ENCODE data around the gene YWHAQ. TPM values are rescaled to one million over a fixed set of nuclear protein-coding genes. Genes with fewer than 3 reads are reported as not detected.

Gene YWHAQ
- total and polyA plus RNA-seq, 2 of the 4 experiments (the other 2 are of a cell fraction) = 196 to 255 TPM

DNA sequence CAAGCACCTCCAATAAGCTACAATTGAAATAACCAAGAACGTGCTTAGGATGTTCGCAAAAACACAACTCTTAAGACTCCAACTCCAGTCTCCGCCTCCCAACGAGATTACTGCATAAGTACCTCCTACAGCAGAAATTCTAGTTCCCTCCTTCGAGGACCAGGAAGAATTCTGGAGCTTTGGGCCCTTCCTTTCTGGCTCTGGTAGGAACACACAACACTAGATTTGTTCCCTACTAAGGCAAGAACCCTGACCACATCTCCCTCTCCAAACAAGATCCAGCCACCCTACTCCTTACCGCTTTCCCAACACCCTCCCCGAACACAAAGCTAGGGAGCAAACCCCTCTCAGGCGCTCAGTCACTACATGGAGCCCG lies 75.9 kb downstream of the YWHAQ start:
- H3K23ac ChIP-seq (ENCODE audit: low read depth, low read length) = peak overlapping the region; percentile 72
- H2BK20ac ChIP-seq (ENCODE audit: low read depth, low read length) = no peak overlapping the region
- peak overlapping the region; percentile 95 for H3K9ac ChIP-seq (ENCODE audit: low read depth, low read length)
- DNase-seq (peak; percentile 88), ATAC-seq (ENCODE audit: low read depth) (peak; percentile 15)
- CTCF ChIA-PET = interaction anchor here (0.6 to 1.0 kb wide), 2 partner anchors 215 to 280 kb away, joined by 3 to 7 read pairs; no protein-coding TSS in a partner anchor
- POLR2A ChIA-PET (ENCODE audit: unreplicated experiment) = interaction anchor here (0.6 kb wide), 2 partner anchors 8 to 23 kb away, joined by 3 read pairs; no protein-coding TSS in a partner anchor
- peaks cover 5 to 48% of the 10 kb centered on the region in 2 experiments; a peak in 3 of 4 replicates for H3K79me1 ChIP-seq (ENCODE audit: low read depth in 1 of 2, low read length in 2 of 2)
- peak overlapping the region; percentile 32 to 80 for H4K8ac ChIP-seq (ENCODE audit: low read depth in 2 of 2, low read length in 2 of 2)
- TF ChIP-seq, protein P1, sequence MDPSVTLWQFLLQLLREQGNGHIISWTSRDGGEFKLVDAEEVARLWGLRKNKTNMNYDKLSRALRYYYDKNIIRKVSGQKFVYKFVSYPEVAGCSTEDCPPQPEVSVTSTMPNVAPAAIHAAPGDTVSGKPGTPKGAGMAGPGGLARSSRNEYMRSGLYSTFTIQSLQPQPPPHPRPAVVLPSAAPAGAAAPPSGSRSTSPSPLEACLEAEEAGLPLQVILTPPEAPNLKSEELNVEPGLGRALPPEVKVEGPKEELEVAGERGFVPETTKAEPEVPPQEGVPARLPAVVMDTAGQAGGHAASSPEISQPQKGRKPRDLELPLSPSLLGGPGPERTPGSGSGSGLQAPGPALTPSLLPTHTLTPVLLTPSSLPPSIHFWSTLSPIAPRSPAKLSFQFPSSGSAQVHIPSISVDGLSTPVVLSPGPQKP (IDR thresholded peaks at IDR 0.05; ENCODE audit: borderline replicate concordance, low read depth, low read length) = no peak
- TF ChIP-seq BHLHE40 (IDR thresholded peaks at IDR 0.05; ENCODE audit: low read depth, low read length) = 0 out of 2 replicates have a peak, but pooled peaks have one; percentile 28
- intact Hi-C loops (cut with micrococcal nuclease) = loop anchor here (5.0 kb wide), 1 partner anchor 397 kb away; the partner anchor contains the start of gene GRHL1
- H3K4me3 ChIP-seq (ENCODE audit: insufficient read depth, low read depth, low read length) = peak overlapping the region; percentile 83
- dilution Hi-C loops (cut with HindIII; ENCODE audit: low sequenced_read_pairs, unreplicated experiment) = no loop called here
- peaks cover 2% of the 10 kb centered on the region; the same call in 1 of the 2 replicates for H3K36me3 ChIP-seq (ENCODE audit: control insufficient read depth, insufficient read depth, low read length)
- BruUV-seq (replicated peaks) = no TSS peak
- peaks cover 6% of the 10 kb centered on the region; the same call in 1 of the 2 replicates for H3K9me1 ChIP-seq (ENCODE audit: insufficient read depth, low read length)
- H3K27me3 ChIP-seq (ENCODE audit: control insufficient read depth, insufficient read depth, low read length) = no peaks in the 10 kb centered on the region
- no peaks in the 10 kb centered on the region for H3K9me3 ChIP-seq (ENCODE audit: control insufficient read depth, insufficient read depth, low read length)
- H3K4ac ChIP-seq (ENCODE audit: low read depth, low read length) = peak overlapping the region; percentile 87
- H4K5ac ChIP-seq (ENCODE audit: low read depth, low read length) = peak overlapping the region; percentile 61
- peak overlapping the region; percentile 87 for H3K56ac ChIP-seq (ENCODE audit: extremely low read depth, insufficient read depth, low read length)
- peak overlapping the region; percentile 69 for H2AK5ac ChIP-seq (ENCODE audit: low read depth, low read length)
- peak overlapping the region; percentile 87 for H3K27ac ChIP-seq (ENCODE audit: insufficient read depth, low read length)
- WGBS, 2 experiments (ENCODE audit: extremely low coverage in 2 of 2, insufficient read length in 1 of 2) = 0% methylated on average over 8 of the region's 9 CpGs; no CpG with 5 or more reads in 1 of the 2 experiments
- H4K91ac ChIP-seq (ENCODE audit: insufficient read depth, low read depth, low read length) = peak overlapping the region; percentile 79
- peaks cover 23% of the 10 kb centered on the region; the same call in 1 of the 2 replicates for H4K20me1 ChIP-seq (ENCODE audit: insufficient read depth, low read length)
- H3K4me1 ChIP-seq (ENCODE audit: control insufficient read depth, insufficient read depth, low read length) = peaks cover 4% of the 10 kb centered on the region
- peak overlapping the region; percentile 95 for H2AFZ ChIP-seq (replicated peaks; ENCODE audit: low read length, poor library complexity)
- H2BK120ac ChIP-seq (ENCODE audit: low read depth, low read length) = peak overlapping the region; percentile 58; the same call in 1 of the 2 replicates
- peak overlapping the region; percentile 76 for H2BK5ac ChIP-seq (ENCODE audit: low read depth, low read length, poor library complexity, severe bottlenecking)
- H3K14ac ChIP-seq (replicated peaks; ENCODE audit: low read depth, low read length) = peak overlapping the region; percentile 89
- peak overlapping the region; percentile 65 for H3K18ac ChIP-seq (ENCODE audit: low read depth, low read length)
- H2BK15ac ChIP-seq (ENCODE audit: low read depth, low read length) = peak overlapping the region; percentile 25; the same call in 2 of the 3 replicates
- in situ Hi-C loops (cut with MboI; ENCODE audit: low sequenced_read_pairs) = no loop called here
- H3K4me2 ChIP-seq (ENCODE audit: low read depth, low read length) = peak overlapping the region; percentile 96
- H2AK9ac ChIP-seq (replicated peaks; ENCODE audit: low read depth, low read length, poor library complexity) = peak overlapping the region; percentile 82
